MG63 (cell line): ENCODE measurements around the gene PPP1R12A. TPM values are rescaled to one million over a fixed set of nuclear protein-coding genes. Genes with fewer than 3 reads are reported as not detected.
A peak's percentile ranks its signal among the peaks of the same experiment; 100 is the strongest.

Experiments used
- DNase-seq: peaks from one replicate; pipeline ENCODE4 v3.0.0-alpha.2; 2020
- H3K27me3 ChIP-seq: fragments of 250-450 bp; sonication (Bioruptor Pico); 2 replicates; pipeline ENCODE4 v1.5.1; 2020; ENCODE audit warnings: mild to moderate bottlenecking, moderate library complexity
- H3K36me3 ChIP-seq: fragments of 250-450 bp; sonication (Bioruptor Pico); 2 replicates; pipeline ENCODE4 v1.5.1; 2020; ENCODE audit warnings: mild to moderate bottlenecking, moderate library complexity
- H3K4me3 ChIP-seq: fragments of 250-450 bp; sonication (Bioruptor Pico); 2 replicates; pipeline ENCODE4 v1.5.1; 2020; ENCODE audit warnings: mild to moderate bottlenecking, moderate library complexity
- H3K9me3 ChIP-seq: fragments of 250-450 bp; sonication (Bioruptor Pico); 2 replicates; pipeline ENCODE4 v1.5.1; 2020; ENCODE audit warnings: mild to moderate bottlenecking, moderate library complexity
- total RNA-seq: library from RNA; depleted of rRNA; stranded (reverse); fragments of >200 nt; shearing (Covaris generic); gene quantifications from 2 replicates; pipeline ENCODE4 v1.2.3, GENCODE V29; 2014; ENCODE audit warnings: low replicate concordance

The PPP1R12A gene
- total RNA-seq, 1 experiment from 2014 or later, result 47.4 TPM

DNA sequence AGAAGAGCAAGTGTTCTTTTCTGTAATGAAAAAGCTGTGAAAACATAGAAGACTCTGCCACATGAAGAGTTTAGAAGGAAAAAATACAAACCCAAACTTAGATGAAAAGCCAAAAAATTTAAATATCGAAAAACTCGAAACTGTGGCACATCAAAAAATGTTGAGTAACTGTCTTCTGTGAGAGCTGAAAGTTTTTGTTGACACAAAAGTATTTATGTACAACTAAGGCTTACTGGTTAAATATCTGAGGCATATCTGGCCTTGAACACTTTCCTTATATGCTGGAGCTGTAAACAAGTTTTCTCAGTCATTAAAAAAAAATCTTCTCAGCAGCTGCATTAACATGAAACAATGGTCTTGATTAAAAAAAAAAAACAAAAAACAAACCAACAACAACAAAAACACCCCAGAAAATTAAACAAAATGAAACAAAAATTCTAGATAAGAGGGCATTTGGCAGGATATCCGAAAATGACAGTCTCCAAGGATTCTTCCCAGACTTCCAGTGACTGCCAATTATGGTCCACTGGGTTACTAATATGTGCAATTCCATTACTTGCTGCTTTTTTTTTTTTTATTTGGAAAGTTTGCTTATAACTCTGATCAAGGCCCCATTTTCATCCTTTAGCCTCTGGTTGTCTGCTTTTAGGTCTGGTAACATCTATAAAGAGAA, 159.4 kb downstream of the PPP1R12A start:
- no peak overlapping the region for H3K4me3 ChIP-seq
- H3K27me3 ChIP-seq, result no peaks in the 10 kb centered on the region
- H3K9me3 ChIP-seq, result no peaks in the 10 kb centered on the region
- H3K36me3 ChIP-seq, result peaks cover 31% of the 10 kb centered on the region
- DNase-seq, result no peak

- H3K9me3 ChIP-seq, result no peaks in the 10 kb centered on the region
- H3K36me3 ChIP-seq, result peaks cover 25% of the 10 kb centered on the region
- no peak overlapping the region for H3K4me3 ChIP-seq
- H3K27me3 ChIP-seq, result no peaks in the 10 kb centered on the region
- no peak for DNase-seq
Measured at GRCh38 chr12:79773896-79774295, 161.0 kb downstream of the PPP1R12A start.

DNA sequence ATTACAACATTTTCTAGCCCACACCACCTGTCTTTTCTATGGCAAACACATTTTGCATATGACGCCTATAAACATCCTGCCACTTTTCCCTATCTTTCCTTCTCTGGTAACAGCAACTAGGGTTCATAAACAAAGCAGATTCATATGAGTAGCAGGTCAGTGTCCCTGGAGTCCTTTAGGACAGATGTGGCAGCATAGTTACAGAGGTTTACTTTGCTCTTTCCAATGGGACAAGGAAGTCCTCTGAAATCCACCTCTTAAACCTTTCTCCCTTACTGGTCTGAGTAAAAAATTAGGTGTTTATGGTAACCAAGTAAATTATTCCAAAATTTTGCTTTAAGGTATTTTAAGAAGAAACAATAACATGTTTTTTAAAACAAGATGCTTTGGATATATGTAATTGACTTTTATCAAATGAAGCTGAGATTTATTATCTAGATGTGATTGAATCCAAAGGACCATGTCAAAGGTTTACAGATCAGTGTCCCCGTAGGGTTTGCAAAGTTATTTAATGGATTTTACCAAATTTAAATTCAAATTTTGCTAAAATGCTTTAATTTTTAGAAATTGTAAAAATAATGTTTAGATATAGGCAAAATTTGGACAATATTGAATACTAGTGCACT, 164.9 kb downstream of the PPP1R12A start:
- Histone ChIP-seq H3K4me3 (no peak overlapping the region), H3K36me3 (peaks cover 20% of the 10 kb centered on the region)
- no peak for DNase-seq

DNA sequence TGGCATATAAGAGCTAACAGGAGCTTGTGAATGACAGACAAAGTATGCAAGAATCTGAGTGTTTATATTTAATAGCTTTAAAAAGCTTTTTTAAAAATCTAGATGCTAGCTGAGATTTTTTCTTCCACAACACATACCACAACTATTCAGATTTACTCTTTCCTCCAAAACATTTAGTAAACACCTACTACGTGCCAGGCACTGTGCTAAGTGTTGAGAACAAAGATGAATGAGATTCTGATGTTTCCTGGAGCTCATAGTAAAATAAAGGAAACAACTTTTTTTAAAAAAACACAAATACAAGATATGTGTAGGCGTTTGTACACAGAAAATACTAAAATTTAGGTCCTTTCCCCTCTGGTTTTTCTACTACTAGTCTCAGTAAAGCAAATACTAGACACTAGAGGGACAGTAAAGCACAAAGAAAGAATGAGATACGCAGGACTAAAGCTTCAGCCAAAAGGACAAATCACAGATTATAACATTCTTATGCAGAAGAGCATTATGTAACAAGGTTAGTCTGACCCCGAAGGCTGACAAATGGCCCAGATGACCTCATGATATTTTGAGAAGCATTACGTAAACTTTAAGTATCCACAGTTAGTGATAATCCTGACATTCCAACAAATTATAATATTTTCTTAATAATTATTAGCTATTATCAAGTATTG, 165.6 kb downstream of the PPP1R12A start:
- Histone ChIP-seq H3K27me3 (no peaks in the 10 kb centered on the region), H3K9me3 (no peaks in the 10 kb centered on the region), H3K4me3 (no peak overlapping the region), H3K36me3 (peaks cover 15% of the 10 kb centered on the region)
- DNase-seq, result no peak

More for the DNA sequence above, 164.9 kb downstream of the PPP1R12A start:
- Histone ChIP-seq H3K9me3 (no peaks in the 10 kb centered on the region), H3K27me3 (no peaks in the 10 kb centered on the region)

GRCh38 chr12:79766705-79767464, 168.0 kb downstream of the PPP1R12A start:
- no peak for DNase-seq
- H3K27me3 ChIP-seq, result no peaks in the 10 kb centered on the region
- H3K9me3 ChIP-seq, result no peaks in the 10 kb centered on the region
- no peak overlapping the region for H3K4me3 ChIP-seq
- peaks cover 4% of the 10 kb centered on the region for H3K36me3 ChIP-seq

DNA sequence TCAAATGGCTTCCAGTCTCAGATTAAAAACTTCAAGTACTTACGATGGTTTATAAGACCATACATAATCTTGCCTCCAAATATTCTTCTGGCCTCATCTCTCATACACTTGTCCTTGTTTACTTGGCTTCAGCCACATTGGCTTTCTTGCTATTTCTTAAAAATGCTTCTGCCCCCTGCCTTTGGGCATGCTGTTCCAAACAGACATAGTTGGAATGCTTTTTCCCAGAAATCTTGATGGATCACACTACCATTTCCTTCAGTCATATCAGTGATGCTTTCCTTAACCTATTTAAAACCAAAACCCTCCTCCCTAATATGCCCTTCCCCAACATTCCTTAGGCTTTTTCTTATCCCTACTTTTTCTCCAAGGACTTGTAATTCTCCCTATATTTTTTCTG, 169.7 kb downstream of the PPP1R12A start:
- Histone ChIP-seq H3K27me3 (no peaks in the 10 kb centered on the region), H3K4me3 (no peak overlapping the region), H3K36me3 (no peaks in the 10 kb centered on the region), H3K9me3 (0 out of 2 replicates have a peak, but pooled peaks cover 2% of the 10 kb centered on the region)
- no peak for DNase-seq

- DNase-seq, result no peak
- Histone ChIP-seq H3K36me3 (no peaks in the 10 kb centered on the region), H3K9me3 (0 out of 2 replicates have a peak, but pooled peaks cover 2% of the 10 kb centered on the region), H3K4me3 (no peak overlapping the region), H3K27me3 (no peaks in the 10 kb centered on the region)
Measured at GRCh38 chr12:79764641-79765040, 170.3 kb downstream of the PPP1R12A start.

GRCh38 chr12:79763766-79764452, 171.0 kb downstream of the PPP1R12A start:
- 0 out of 2 replicates have a peak, but pooled peaks cover 2% of the 10 kb centered on the region for H3K9me3 ChIP-seq
- H3K36me3 ChIP-seq, result no peaks in the 10 kb centered on the region
- no peak for DNase-seq
- no peaks in the 10 kb centered on the region for H3K27me3 ChIP-seq
- no peak overlapping the region for H3K4me3 ChIP-seq

- DNase-seq, result no peak
- H3K36me3 ChIP-seq, result no peaks in the 10 kb centered on the region
- H3K27me3 ChIP-seq, result no peaks in the 10 kb centered on the region
- H3K4me3 ChIP-seq, result no peak overlapping the region
- H3K9me3 ChIP-seq, result peaks cover 10% of the 10 kb centered on the region
Measured at GRCh38 chr12:79761341-79761740, 173.6 kb downstream of the PPP1R12A start.

GRCh38 chr12:79747274-79747673, 187.6 kb downstream of the PPP1R12A start:
- Histone ChIP-seq H3K4me3 (no peak overlapping the region), H3K9me3 (peaks cover 9% of the 10 kb centered on the region; the same call in 1 of the 2 replicates), H3K36me3 (no peaks in the 10 kb centered on the region), H3K27me3 (no peaks in the 10 kb centered on the region)
- no peak for DNase-seq

DNA sequence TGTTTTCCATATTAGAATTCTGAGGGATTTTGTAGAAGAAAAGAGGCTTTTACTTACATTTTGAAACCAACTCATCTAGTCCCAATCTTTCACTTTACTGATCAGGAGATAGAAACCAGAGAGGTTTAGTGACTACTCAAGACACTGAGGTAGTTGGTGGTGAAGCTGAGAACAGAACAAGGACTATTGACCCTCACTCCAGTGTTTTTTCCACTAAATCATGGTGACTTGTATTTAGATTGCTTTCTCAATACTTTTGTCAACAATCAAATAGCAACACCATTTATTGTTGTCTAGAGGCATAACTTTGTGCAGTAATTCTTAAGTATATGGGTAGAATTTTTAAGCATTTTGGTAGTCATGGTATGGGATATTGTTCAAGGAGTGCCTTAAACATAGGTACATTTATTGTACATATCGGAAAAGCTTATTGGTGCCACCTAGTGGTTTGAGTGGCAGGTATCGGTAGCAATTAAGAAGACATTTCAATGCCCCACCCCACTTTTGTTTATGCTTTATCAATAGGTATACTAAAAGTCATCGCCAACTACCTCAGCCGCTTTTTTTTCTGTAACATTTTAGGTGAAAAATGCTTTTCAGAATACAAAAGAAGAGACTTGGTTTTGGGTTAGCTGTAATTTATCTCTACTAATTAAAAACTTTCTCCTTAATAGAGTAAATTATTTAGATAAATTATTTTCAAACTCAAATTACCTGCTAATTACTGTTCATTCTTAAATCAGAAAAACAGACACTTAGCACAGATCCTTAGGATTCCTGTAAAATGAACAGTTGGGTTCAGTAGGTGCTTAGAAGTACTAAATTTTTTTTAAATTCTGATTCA, 196.8 kb downstream of the PPP1R12A start:
- no peaks in the 10 kb centered on the region for H3K36me3 ChIP-seq
- DNase-seq, result peak; percentile 16
- H3K9me3 ChIP-seq, result no peaks in the 10 kb centered on the region
- H3K27me3 ChIP-seq, result no peaks in the 10 kb centered on the region
- no peak overlapping the region for H3K4me3 ChIP-seq

DNA sequence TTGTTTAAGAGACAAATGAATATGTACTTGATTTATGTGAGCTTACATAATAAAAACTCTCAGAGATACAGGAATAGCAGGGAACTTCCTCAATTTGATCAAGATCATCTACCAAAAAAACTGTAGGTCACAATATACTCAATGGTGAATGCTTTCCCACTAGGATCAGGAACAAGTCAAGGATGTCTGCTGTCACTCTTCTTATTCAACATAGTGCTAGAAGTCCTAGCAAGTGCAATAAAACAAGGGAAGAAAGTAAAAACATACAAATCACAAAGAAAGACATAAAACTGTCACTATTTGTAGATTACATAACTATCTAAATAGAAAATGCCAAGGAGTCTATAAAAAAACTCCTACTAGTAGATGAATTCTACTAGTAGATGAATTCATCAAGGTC, 202.3 kb downstream of the PPP1R12A start:
- H3K9me3 ChIP-seq, result no peaks in the 10 kb centered on the region; the same call in 1 of the 2 replicates
- H3K36me3 ChIP-seq, result no peaks in the 10 kb centered on the region
- H3K4me3 ChIP-seq, result no peak overlapping the region
- H3K27me3 ChIP-seq, result no peaks in the 10 kb centered on the region
- no peak for DNase-seq

GRCh38 chr12:79725987-79726386, 208.9 kb downstream of the PPP1R12A start:
- H3K4me3 ChIP-seq, result no peak overlapping the region
- no peaks in the 10 kb centered on the region for H3K36me3 ChIP-seq
- no peaks in the 10 kb centered on the region; the same call in none of the 2 replicates for H3K9me3 ChIP-seq
- no peak for DNase-seq
- no peaks in the 10 kb centered on the region for H3K27me3 ChIP-seq
